ENCODE measurements around the gene ARHGAP18.

DNA sequence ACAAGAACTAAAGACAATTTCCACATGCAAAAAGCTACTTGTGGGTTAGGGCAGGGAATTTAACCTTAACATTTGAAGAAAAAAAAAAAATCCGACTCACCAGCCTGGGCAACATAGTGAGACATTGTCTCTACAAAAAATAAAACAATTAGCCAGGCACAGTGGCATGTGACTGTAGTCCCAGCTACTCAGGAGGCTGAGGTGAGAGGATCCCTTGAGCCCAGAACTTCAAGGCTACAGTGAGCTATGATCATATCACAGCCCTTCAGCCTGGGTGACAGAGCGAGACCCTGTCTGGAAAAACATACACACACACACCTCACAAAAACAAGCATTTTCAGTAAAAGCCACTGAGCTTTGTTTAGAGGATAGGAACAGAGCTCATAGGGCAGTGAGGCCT lies 56.2 kb downstream of the ARHGAP18 start:
- TF ChIP-seq, protein P1, sequence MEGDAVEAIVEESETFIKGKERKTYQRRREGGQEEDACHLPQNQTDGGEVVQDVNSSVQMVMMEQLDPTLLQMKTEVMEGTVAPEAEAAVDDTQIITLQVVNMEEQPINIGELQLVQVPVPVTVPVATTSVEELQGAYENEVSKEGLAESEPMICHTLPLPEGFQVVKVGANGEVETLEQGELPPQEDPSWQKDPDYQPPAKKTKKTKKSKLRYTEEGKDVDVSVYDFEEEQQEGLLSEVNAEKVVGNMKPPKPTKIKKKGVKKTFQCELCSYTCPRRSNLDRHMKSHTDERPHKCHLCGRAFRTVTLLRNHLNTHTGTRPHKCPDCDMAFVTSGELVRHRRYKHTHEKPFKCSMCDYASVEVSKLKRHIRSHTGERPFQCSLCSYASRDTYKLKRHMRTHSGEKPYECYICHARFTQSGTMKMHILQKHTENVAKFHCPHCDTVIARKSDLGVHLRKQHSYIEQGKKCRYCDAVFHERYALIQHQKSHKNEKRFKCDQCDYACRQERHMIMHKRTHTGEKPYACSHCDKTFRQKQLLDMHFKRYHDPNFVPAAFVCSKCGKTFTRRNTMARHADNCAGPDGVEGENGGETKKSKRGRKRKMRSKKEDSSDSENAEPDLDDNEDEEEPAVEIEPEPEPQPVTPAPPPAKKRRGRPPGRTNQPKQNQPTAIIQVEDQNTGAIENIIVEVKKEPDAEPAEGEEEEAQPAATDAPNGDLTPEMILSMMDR (IDR thresholded peaks at IDR 0.05; ENCODE audit: insufficient read depth, low read depth, low read length), result no peak
- no peak for TF ChIP-seq EZH2 (IDR thresholded peaks at IDR 0.05; ENCODE audit: insufficient read depth, low read length)
